K562 (cell line): ENCODE measurements around the gene TMEM185B. TPM values are rescaled to one million over a fixed set of nuclear protein-coding genes. Genes with fewer than 3 reads are reported as not detected.

ENCODE experiments used
- ADNP ChIP-seq: fragments of 200-800 bp; sonication (Bioruptor generic); IDR thresholded peaks from 2 replicates; pipeline ENCODE4 v1.6.1; 2016; ENCODE audit warnings: missing genetic modification characterization, missing compliant biosample characterization
- BDP1 ChIP-seq: IDR thresholded peaks from 3 replicates; pipeline ENCODE4 v1.6.1; 2011; ENCODE audit not compliant: insufficient read length, insufficient read depth
- DNMT1 ChIP-seq: fragments of 450-650 bp; IDR thresholded peaks from 2 replicates; pipeline ENCODE4 v1.6.1; 2016; ENCODE audit warnings: antibody characterized with exemption, mild to moderate bottlenecking
- ETV1 ChIP-seq: fragments of 450-650 bp; conservative IDR thresholded peaks from 2 replicates; pipeline ENCODE4 v1.6.1; 2016; ENCODE audit warnings: missing genetic modification characterization, control low read depth, low read depth, missing compliant biosample characterization
- KDM2B ChIP-seq: fragments of 250-450 bp; sonication (Bioruptor Pico); IDR thresholded peaks from 2 replicates; pipeline ENCODE4 v1.8.0; 2021; ENCODE audit warnings: mild to moderate bottlenecking, moderate library complexity
- L3MBTL2 ChIP-seq: fragments of 450-650 bp; IDR thresholded peaks from 2 replicates; pipeline ENCODE4 v1.6.1; 2016; ENCODE audit warnings: mild to moderate bottlenecking, moderate library complexity
- ZNF318 ChIP-seq, 2 experiments: fragments of 450-650 bp; IDR thresholded peaks; 2 replicates each; pipeline ENCODE4 v1.6.1; 2016; ENCODE audit warnings: mild to moderate bottlenecking in 2 of 2, borderline replicate concordance in 1 of 2, low read depth in 1 of 2, moderate library complexity in 1 of 2
- ZNF431 ChIP-seq: sonication (generic); formaldehyde crosslinking; IDR thresholded peaks from 2 replicates; pipeline ENCODE4 v1.8.0; 2022; ENCODE audit warnings: mild to moderate bottlenecking, missing genetic modification reagents
- ZNF449 ChIP-seq: fragments of 250-450 bp; sonication (Bioruptor Pico); IDR thresholded peaks from 2 replicates; pipeline ENCODE4 v1.8.0; 2022; ENCODE audit warnings: moderate library complexity, mild to moderate bottlenecking, inconsistent platforms
- polyA plus RNA-seq, 8 experiments: library from polyadenylated mRNA; depleted of rRNA in 4 of 8; stranded (reverse) in 5 of 8; unstranded in 3 of 8; fragments of >200 nt; fragmentation: Nextera tagmentation in 2 of 8; fragmentation: Illumina TruSeq in 1 of 8; extraction: Ambion mirVana in 2 of 8; extraction: Trizol in 1 of 8; gene quantifications; 2 replicates each; pipeline versions ENCODE4 v1.2.1 to v1.2.3, GENCODE V29; 2011 to 2014; ENCODE audit warnings: inconsistent platforms in 1 of 8, missing spikeins in 1 of 8
- total RNA-seq, 7 experiments: library from RNA; depleted of rRNA in 6 of 7; stranded (reverse); fragments of >200 nt in 6 of 7; fragmentation: Illumina TruSeq in 2 of 7; extraction: Trizol in 2 of 7; gene quantifications; 2 replicates each; pipeline versions ENCODE4 v1.2.1 to v1.2.3, GENCODE V29; 2011 to 2021; ENCODE audit warnings: low replicate concordance in 1 of 7
- TF ChIP-seq, protein P1 (sequence below), 2 experiments: fragments of 450-650 bp; conservative IDR thresholded peaks; 2 replicates each; pipeline ENCODE4 v1.6.1; 2017; ENCODE audit warnings: mild to moderate bottlenecking in 2 of 2, moderate library complexity in 2 of 2

TMEM185B gene
- total and polyA plus RNA-seq, 9 of the 15 experiments (the other 6 are each of a cell fraction or from before 2014, with no cell fraction given) = 2.9 to 28.2 (median 11.5) TPM

GRCh38 chr2:120253021-120253882 is 30.1 kb upstream of the TMEM185B start (continued):
- no peak; the same call in 1 of the 2 replicates for TF ChIP-seq ZNF431 (CRISPR knock-in tag)
- TF ChIP-seq, protein P1, sequence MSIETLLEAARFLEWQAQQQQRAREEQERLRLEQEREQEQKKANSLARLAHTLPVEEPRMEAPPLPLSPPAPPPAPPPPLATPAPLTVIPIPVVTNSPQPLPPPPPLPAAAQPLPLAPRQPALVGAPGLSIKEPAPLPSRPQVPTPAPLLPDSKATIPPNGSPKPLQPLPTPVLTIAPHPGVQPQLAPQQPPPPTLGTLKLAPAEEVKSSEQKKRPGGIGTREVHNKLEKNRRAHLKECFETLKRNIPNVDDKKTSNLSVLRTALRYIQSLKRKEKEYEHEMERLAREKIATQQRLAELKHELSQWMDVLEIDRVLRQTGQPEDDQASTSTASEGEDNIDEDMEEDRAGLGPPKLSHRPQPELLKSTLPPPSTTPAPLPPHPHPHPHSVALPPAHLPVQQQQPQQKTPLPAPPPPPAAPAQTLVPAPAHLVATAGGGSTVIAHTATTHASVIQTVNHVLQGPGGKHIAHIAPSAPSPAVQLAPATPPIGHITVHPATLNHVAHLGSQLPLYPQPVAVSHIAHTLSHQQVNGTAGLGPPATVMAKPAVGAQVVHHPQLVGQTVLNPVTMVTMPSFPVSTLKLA (conservative IDR thresholded peaks at IDR 0.05) = peak in 1 of 2 experiments; percentile 23; a peak in 2 of 4 replicates
- peak; percentile 96 for TF ChIP-seq ETV1
- TF ChIP-seq ZNF449 (CRISPR knock-in tag) = no peak
- no peak for TF ChIP-seq DNMT1
- no peak for TF ChIP-seq BDP1
- no peak for TF ChIP-seq ADNP (tag)
- peak; percentile 57; the same call in 1 of the 2 replicates for TF ChIP-seq L3MBTL2
- TF ChIP-seq KDM2B (CRISPR knock-in tag) = no peak
- no peak; a peak in 1 of 4 replicates for TF ChIP-seq ZNF318 (IDR thresholded peaks at IDR 0.05; ENCODE audit: borderline replicate concordance in 1 of 2, low read depth in 1 of 2)
